ENCODE data around the gene ANKMY1.

GRCh38 chr2:240466579-240467148, 91.1 kb downstream of the ANKMY1 start:
- TF ChIP-seq CTCF (IDR thresholded peaks at IDR 0.05) (no peak), POLR2A (IDR thresholded peaks at IDR 0.05) (no peak)
